H1 (cell line): Measurements from ENCODE around the gene OR13C4.

Source experiments
- RBBP5 ChIP-seq: IDR thresholded peaks from 2 replicates; pipeline ENCODE4 v1.7.1; 2012; ENCODE audit warnings: low read depth, mild to moderate bottlenecking, inconsistent platforms, low read length, moderate library complexity, borderline replicate concordance
- TF ChIP-seq, protein P1 (sequence below): IDR thresholded peaks from 2 replicates; pipeline ENCODE4 v1.6.1; 2011; ENCODE audit warnings: low read length, improper control_type of control experiment

DNA sequence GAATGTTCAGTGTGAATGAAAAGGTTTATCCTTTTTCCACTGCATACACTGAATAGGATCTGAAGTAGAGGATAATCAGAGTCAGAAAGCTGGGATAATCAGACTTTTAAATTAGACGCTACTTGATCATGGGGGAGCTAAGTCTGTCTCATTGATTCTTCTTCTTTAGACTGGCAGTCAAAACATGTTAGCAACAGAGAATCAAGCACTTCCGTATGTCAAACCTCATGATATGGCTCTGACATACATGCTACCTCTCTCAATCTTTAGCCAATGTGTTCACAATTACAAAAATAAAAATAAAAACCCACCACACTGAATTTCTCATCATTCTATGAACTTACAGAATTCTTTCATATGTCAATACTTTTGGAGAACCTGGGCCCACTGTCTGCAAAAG lies 42.0 kb downstream of the OR13C4 start:
- no peak for TF ChIP-seq RBBP5
- TF ChIP-seq, protein P1, sequence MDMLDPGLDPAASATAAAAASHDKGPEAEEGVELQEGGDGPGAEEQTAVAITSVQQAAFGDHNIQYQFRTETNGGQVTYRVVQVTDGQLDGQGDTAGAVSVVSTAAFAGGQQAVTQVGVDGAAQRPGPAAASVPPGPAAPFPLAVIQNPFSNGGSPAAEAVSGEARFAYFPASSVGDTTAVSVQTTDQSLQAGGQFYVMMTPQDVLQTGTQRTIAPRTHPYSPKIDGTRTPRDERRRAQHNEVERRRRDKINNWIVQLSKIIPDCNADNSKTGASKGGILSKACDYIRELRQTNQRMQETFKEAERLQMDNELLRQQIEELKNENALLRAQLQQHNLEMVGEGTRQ = no peak
